ENCODE results near the gene ARL4C.
"Not testable (repeated sequence)": the region's sequence is repeated elsewhere in the genome, so short reads cannot be mapped to it uniquely, and the experiment has no call there.

ARL4C gene

GRCh38 chr2:234472155-234472554 lies 24.7 kb downstream of the ARL4C start:
- DNase-seq = no peak

- DNase-seq = no peak
These were observed 26.9 kb downstream of the ARL4C start for GRCh38 chr2:234469972-234470371.

- no peak for DNase-seq
These were observed 27.5 kb downstream of the ARL4C start for GRCh38 chr2:234469251-234469845.

GRCh38 chr2:234468503-234468902 lies 28.4 kb downstream of the ARL4C start:
- no peak for DNase-seq

- no peak for DNase-seq
These were observed 29.6 kb downstream of the ARL4C start for GRCh38 chr2:234467289-234467688.

GRCh38 chr2:234464291-234464645 lies 32.6 kb downstream of the ARL4C start:
- no peak for DNase-seq

GRCh38 chr2:234463626-234464290 lies 33.1 kb downstream of the ARL4C start:
- DNase-seq = peak; percentile 88

GRCh38 chr2:234462218-234462992 lies 34.5 kb downstream of the ARL4C start:
- DNase-seq = no peak

GRCh38 chr2:234459401-234460009 lies 37.4 kb downstream of the ARL4C start:
- no peak for DNase-seq

GRCh38 chr2:234458466-234458865 lies 38.4 kb downstream of the ARL4C start:
- DNase-seq = no peak

- DNase-seq = no peak
These were observed 39.5 kb downstream of the ARL4C start for GRCh38 chr2:234457421-234457820.

GRCh38 chr2:234455246-234455645 lies 41.6 kb downstream of the ARL4C start:
- DNase-seq = not testable (repeated sequence)

- DNase-seq = no peak
These were observed 42.4 kb downstream of the ARL4C start for GRCh38 chr2:234454433-234454832.

GRCh38 chr2:234453216-234453615 lies 43.7 kb downstream of the ARL4C start:
- DNase-seq = no peak

GRCh38 chr2:234451852-234452625 lies 44.8 kb downstream of the ARL4C start:
- DNase-seq = no peak

- DNase-seq = no peak
These were observed 45.6 kb downstream of the ARL4C start for GRCh38 chr2:234451242-234451641.

- no peak for DNase-seq
These were observed 46.3 kb downstream of the ARL4C start for GRCh38 chr2:234450431-234451124.

- no peak for DNase-seq
These were observed 48.2 kb downstream of the ARL4C start for GRCh38 chr2:234448506-234449184.

GRCh38 chr2:234447963-234448362 lies 48.9 kb downstream of the ARL4C start:
- no peak for DNase-seq

- no peak for DNase-seq
These were observed 49.7 kb downstream of the ARL4C start for GRCh38 chr2:234447189-234447588.

- no peak for DNase-seq
These were observed 50.3 kb downstream of the ARL4C start for GRCh38 chr2:234446404-234447076.
